HG02970 (cell line): ENCODE results near the gene KLF3.

ENCODE experiments used
- ATAC-seq: cut with Tn5 transposase; IDR thresholded peaks from one replicate; pipeline ENCODE4 v1.9.1; 2021; ENCODE audit warnings: mild to moderate bottlenecking, moderate library complexity, moderate number of reproducible peaks; ENCODE audit not compliant: unreplicated experiment, low FRiP score

Gene KLF3

DNA sequence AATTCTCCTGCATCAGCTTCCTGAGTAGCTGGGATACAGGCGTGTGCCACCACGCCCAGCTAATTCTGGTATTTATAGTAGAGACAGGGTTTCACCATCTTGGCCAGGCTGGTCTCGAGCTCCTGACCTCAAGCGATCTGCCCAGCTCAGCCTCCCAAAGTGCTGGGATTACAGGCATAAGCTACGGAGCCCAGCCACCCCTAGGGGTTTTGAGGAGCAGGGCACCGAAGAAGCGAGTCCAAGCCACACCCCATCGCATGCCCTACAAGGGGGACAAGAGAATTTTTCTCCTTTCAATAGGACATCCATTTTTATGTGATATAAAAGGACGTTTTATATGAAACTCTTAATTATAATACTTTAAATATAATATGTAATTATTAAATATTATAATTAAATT is 13.9 kb upstream of the KLF3 start:
- ATAC-seq, result no peak

DNA sequence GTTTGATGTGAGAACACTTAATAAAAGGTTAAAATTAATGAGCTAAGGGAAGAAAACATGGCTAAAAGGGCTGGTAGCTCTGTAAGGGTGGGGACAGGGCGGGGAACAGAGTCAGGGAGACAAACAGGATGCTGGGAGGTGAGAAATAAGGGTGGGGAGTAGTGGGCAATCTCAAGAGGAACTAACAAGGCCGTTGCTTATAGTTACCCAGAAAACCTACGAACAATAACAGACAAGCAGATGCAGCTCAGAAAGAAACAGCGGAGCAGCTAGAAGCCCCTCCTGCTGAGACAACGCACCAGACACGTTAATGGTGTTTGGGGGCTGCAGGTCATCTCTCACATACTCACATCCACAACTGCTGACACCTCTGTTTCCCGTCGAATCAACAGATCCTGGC is 9.7 kb upstream of the KLF3 start:
- no peak for ATAC-seq

DNA sequence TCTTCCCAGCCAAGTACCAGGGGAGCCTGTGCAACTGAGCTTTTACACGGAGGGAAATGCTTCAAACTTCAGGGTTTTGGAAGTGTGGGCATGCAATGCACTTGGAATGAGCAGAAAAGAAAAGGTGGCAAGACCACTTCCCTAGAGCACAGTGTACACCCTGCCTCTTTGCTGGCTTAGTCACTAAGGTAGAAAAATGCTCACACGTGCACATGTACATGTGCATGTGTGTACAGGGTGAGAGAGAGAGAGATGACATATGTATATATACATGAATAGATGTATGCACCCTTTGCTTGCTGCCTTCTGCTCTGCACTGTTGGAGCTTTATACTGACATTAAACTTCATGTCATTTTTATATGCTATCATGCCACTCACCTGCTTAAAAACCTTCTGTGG is 7.9 kb upstream of the KLF3 start:
- ATAC-seq, result no peak

- ATAC-seq, result no peak
These were observed 4.7 kb upstream of the KLF3 start for GRCh38 chr4:38659346-38659745.

- ATAC-seq, result no peak
These were observed 3.2 kb upstream of the KLF3 start for GRCh38 chr4:38660838-38661237.

DNA sequence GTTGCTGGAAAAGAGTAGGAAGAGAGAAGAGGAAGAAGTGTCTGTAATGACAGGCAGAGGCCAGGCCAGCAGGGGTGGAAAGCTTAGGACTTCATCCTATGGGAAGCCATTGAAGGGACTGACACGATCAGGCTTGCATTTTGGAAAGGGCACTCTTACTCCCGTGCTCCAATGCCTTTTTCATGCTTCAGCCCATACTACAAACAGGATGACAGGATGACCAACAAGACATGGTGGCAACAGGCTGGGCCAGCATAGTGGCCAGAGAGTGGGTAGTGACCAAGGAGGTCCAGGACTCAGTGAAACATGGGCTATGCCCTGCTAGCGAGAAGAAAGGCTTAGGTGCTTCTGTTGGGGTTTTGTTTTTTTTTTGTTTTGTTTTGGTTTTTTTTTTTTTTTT is 2.6 kb upstream of the KLF3 start:
- ATAC-seq, result no peak

DNA sequence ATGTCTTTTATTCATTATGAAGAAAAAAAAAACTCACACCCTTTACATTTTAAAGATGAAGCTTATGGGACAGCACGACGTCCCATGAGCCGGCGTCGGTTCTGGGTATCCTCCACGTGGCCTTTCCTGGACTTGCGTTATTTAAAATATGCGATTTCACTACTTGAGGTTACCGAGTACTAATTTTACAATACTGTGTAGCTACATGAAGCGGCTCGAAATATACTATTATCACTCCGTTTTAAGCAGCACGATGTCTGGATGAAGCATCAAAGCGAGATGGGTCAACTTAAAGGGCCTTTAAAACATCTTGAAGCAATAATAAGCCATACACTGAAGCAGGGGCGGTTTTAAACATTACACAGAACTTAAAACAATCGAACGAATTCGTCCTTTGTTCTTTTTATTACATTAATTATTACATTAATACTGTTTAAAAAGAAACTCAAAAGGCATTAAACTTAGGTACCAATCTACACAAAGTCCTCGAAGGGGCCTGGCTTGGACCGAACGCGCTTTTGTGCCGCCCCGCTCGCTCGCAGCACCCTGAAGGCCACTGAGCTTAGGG is 1.4 kb upstream of the KLF3 start:
- no peak for ATAC-seq

DNA sequence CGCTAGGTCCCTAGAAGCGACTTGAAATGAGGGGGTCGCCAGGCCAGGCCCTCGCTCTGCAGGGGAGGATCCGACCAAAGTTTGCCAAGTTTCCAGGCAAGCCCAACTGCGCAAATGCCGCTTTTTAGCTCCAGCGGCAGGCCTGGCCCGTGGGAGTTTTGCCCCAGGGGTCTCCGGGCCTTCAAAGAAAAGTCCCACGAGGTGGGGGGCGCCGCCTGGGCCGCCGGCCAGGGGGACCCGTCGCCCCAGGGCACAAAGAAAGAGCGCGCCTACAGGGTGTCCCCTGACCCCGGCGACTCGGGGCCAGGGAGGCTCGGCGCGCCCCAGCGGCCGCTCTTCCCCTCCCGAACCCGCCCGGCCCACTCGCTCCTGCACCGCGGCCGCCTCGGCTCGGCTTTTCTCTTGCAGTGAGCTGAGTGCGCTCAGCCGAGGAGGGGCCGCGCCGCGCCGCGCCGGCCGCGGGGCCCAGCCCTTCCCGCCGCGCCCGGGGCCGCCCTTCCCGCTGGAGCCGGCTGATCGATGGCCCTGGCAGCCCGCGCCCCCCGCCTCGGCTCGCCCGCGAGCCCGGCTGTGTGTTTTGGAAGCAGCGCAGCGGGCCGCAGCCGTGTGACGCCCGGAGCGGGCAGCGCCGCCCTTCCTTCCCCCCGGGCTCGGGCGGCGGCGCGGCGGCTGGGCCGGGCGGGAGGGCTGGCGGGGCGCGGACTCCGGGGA is 754 bp upstream of the KLF3 start:
- peak; percentile 21 for ATAC-seq

GRCh38 chr4:38664706-38665401 is 855 bp downstream of the KLF3 start:
- ATAC-seq, result no peak

DNA sequence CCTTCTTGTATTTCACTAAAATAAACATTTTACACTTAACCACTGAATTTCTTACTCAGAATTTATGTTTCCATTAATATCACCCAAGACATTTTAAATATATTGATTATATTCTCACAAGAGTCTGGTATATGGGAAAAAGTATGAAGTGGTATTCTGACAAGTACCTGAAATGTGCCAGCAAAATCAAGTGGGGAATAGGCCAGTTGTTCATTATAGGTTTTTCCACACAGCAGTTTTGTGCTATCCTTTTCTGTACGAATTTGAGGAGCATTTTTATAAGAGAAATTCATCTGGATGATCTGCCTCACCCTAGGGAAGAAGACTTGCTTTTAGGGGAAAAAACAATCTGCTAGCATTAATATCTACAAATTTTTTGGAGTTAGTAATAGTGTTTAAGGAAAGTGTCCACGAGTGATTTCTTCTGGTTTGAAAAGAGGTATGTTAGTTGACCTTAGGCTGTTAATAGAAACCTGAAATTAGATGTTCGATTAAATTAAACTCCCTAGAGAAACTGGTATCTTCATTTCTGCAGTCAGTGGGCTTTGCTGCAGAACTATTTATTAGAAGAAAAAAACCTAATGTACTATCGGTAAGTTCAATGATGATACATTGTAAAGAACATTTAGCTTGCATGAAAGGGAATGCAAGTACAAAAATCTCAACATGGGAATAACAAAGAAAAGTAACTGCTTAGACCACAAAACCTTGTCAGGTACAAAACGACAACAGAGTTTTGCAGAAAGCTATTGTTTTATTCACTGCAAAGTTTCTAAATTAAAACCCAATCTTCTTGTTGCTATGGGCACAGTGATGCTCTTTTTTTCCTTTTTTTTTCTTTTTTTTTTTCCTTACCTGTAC is 1.8 kb downstream of the KLF3 start:
- no peak for ATAC-seq

DNA sequence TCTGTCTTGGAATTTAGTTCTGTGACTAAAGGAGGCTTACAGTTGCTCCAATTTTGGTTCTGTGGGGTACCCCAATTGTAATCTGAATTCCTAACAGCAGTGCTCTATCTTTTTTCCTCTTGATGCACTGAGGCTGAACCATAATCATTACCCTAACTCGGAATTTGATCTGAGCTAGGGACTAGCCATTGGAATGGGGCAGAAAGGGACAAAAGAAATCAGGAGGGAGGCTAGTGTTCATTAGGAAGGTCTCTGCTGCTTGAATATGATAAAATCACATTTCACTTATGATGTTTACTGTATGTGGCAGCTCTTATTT is 2.7 kb downstream of the KLF3 start:
- no peak for ATAC-seq

- no peak for ATAC-seq
These were observed 3.3 kb downstream of the KLF3 start for GRCh38 chr4:38667085-38667893.

DNA sequence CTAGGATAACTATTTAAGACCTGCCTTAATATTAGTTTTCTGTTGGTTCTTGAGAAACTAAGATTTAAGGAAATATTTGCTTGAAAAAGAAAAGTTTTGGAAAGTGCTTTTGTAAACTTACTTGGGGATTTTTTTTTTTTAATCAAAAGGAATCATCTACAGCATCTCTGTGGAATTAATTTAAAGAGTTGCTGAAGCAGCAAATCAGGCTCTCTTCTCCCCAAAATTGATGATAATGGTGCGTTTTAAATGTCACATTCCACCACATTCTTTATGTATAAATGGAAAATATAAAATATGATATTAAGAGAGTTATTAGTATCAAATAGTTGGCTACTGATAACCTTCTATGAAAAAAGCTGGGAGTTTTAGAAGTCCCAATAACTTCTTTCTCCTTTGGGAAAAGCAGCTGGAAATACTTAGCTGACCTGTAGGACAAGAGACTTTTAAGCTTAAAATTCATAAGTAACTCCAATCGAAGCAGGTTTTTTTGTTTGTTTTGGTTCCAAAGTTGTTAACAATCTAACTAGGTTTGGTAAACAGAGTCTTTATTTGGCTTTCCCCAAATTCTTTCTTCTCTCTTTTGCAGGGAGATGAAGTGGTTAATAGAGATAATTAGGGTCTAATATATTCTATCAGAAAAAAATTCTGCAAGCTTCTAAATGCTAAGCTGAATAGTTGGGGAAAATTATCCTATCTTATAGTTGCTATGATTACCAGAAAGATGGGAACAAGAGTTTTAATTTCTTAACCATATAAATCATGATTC is 4.4 kb downstream of the KLF3 start:
- no peak for ATAC-seq

DNA sequence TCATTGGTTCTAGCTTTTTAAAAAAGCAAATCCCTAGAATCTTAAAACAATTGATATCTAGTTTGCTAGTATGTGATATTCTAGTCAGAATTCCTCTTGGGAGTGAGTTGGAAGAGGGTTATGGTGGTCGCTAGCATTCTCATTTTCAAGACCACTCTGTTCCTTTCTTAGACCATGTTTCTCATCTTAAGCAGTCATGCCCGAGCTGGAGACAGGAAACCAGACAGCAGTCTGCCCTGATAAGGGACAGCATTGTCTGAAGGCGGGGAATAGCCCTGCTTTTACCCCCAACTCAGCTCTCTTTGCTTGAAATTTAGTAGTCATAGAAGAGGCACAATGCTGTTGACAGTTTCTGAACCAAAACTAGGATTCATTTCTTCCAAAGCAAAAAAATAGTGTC is 5.2 kb downstream of the KLF3 start:
- ATAC-seq, result no peak

GRCh38 chr4:38670109-38670901 is 6.3 kb downstream of the KLF3 start:
- no peak for ATAC-seq

DNA sequence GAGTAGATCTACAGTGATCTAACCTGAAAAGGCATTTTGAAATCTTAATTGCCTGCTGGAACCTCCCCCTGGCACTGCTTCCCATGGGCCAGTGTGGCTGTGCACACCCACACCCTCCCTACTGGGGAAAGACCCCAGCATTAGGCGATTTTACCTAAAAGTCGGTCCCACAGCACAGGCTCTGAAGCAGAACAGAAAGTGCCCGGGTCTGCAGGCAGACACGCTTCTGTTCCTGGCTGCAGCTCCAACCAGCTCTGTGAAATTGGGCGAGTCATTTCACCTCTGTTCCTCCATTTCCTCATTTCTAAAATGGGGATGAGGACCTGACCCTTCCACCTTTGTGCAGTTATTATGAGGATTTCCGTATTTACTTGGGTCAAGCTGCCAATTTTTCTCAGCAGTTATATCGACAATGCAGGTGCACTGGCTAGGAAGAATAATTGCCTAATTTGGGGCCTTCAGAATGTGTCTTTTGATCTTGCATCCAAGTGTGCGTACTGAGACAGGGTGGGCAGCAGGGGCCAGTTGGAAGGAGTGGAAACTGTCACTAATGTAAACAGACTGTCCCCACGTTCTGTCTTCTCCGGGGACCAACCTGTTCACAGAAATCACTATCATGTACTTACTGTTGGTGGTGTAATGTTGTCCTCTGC is 7.1 kb downstream of the KLF3 start:
- ATAC-seq, result no peak

- ATAC-seq, result no peak
These were observed 7.6 kb downstream of the KLF3 start for GRCh38 chr4:38671592-38671940.

GRCh38 chr4:38672074-38672396 is 8.0 kb downstream of the KLF3 start:
- ATAC-seq, result no peak
